Right ventricle myocardium inferior (tissue), 1 donor: ENCODE measurements around the gene HK2. TPM values are rescaled to one million over a fixed set of nuclear protein-coding genes. Genes with fewer than 3 reads are reported as not detected.

Experiments
- ATAC-seq: fragments of 200-7000 bp; cut with Tn5 transposase; one replicate; pipeline ENCODE4 v1.9.1; 2020; ENCODE audit warnings: mild to moderate bottlenecking, moderate library complexity
- DNase-seq: peaks from one replicate; pipeline ENCODE4 v3.0.0; 2021; ENCODE audit errors: missing footprints
- intact Hi-C: fragments of 100-400 bp; cut with DNase I; formaldehyde crosslinking; loops from one replicate; pipeline ENCODE4 v1.11.0; 2022
- total RNA-seq: library from RNA; stranded (reverse); fragmentation: NEBNext Ultra II Directional; extraction: Animal tissue kit (Norgen Biotek cat#: 25700); gene quantifications from one replicate; pipeline ENCODE4 v1.2.1, GENCODE V29; 2021
- donor health status: DM: no; HTN: yes; CAD: no; lungs with severe emphysema.

Gene HK2
- total RNA-seq, 1 donor from 2014 or later: 5.4 TPM

- DNase-seq (no peak), ATAC-seq (no peak)
- intact Hi-C loops: no loop called here
These were observed 75.0 kb downstream of the HK2 start for GRCh38 chr2:74908748-74909444.

DNA sequence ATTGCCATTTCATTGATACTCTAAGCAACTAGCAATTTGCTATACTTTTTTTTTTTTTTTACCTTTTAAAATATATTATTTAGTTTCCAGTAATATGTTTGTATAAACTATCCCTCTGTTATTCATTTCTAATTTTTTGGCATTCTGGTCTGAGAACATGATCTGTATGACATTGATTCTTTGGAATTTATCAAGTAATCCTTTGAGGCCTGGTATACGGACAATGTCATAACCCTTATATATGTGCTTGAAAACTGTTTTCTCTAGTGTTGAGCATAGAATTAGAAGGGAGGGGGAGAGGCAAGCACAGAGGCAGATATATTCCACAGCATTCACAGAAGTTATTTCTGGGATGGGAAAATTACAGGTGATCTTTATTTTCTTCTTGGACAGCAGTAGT, 76.3 kb downstream of the HK2 start:
- ATAC-seq: no peak

DNA sequence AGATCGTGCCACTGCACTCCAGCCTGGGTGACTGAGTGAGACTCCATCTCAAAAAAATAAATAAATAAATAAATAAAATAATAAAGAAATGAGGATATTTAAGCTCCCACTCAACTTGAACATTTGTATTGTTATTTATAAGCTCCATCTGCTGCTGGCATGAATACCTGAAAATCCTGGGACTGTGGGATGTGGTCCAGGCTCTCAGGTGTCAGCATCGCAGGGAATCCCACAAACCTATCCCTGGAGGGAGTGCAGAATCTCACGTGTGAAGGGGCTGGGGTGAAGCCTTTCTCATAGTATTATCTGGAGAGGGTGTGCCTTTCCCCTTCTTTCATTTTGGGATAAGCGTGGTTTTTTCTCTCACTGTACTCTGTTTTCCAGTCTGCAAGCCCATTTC, 77.1 kb downstream of the HK2 start:
- no peak for DNase-seq
- intact Hi-C loops: no loop called here
- no peak for ATAC-seq

More for the DNA sequence above, 76.3 kb downstream of the HK2 start:
- DNase-seq: no peak
- intact Hi-C loops: no loop called here

DNA sequence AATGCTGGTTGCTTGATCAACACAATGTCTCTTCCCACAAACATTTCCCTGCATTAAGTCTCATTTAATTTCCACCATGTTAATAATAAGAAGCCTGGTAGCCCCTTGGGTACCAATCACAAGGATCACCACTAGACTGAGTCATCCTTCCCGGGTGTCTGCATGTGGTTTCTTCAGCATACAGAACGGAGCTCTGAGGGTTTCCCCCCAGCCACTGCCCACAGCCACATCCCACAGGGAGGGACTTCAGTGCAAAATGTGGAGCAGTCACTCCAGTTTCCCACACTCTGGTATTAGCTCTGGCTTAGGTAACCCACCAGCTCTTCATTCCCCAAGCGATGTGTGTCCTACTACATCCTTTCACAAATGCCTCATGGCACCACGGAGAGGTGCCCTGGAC, 81.8 kb downstream of the HK2 start:
- ATAC-seq: no peak
- intact Hi-C loops: loop anchor here (5.0 kb wide), 2 partner anchors 152 to 692 kb away; no protein-coding TSS in a partner anchor
- no peak for DNase-seq

DNA sequence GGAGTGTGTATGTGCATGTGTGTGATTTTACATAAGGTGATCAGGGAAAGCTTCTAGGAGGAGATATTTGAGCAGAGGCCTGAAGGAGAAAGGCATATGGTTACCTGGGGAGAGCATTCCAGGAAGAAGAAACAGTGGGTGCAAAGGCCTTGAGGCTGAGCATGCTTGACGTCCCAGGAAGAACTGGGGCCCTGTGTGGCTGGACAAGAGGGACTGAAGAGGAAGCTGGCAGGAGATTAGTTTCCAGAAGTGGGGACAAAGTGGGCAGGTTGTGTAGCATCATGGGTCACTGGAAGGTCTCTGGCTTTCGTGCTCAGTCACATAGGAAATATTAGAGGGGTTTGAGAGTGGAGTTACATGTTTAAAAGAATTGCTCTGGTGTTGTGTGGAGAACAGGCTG, 82.5 kb downstream of the HK2 start:
- ATAC-seq (no peak), DNase-seq (no peak)
- intact Hi-C loops: loop anchor here (5.0 kb wide), 2 partner anchors 151 to 691 kb away; no protein-coding TSS in a partner anchor

- ATAC-seq (no peak), DNase-seq (no peak)
- intact Hi-C loops: loop anchor here (5.0 kb wide), 2 partner anchors 149 to 689 kb away; no protein-coding TSS in a partner anchor
These were observed 84.0 kb downstream of the HK2 start for GRCh38 chr2:74917702-74918619.

DNA sequence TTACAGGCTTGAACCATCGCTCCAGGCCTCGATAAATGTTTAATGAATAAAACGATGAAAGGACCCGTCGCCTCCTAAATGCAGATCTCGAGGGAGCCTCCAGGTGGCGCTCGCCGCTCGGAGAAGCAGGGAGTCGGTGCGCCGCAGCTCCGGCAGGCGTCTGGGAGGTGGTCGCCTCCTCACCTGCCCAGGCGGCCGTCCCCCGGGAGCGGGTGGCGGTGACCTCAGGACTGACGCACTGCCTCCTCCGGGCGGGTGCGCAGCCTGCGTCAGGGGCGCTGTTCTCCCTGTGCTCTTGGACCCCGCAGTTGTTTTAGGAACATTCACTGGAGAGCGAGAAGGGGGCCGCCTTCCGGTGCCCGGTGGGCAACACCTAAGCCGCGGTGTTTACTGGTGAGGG, 85.9 kb downstream of the HK2 start:
- DNase-seq (peak; percentile 91), ATAC-seq (no peak)
- intact Hi-C loops: loop anchor here (5.0 kb wide), 3 partner anchors 147 to 687 kb away; no protein-coding TSS in a partner anchor

DNA sequence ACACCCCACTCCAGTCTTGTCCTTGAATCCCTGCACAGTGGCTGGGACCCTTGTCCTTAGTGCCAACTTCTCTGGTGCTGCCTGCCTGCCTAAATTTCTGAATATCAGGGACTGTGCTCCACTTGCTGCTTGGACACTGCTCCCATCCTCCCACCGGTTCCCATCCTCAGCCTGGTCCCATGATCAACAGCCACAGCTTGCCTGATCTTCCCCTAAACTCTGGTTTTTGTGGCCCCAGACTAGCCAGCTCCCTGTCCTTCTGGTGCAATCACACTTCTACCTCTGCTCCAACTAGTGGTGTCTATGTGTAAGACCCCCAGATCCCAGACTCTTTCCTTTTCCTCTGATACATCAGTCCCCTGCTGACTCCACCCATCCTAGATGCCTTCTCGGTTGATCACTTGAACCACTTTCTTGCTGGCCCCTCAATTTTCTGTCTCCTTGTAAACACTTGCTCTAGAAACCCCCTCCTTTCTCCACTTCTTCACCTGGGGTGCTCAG, 87.4 kb downstream of the HK2 start:
- intact Hi-C loops: loop anchor here (5.0 kb wide), 1 partner anchor 481 kb away; no protein-coding TSS in a partner anchor
- DNase-seq (no peak), ATAC-seq (no peak)

DNA sequence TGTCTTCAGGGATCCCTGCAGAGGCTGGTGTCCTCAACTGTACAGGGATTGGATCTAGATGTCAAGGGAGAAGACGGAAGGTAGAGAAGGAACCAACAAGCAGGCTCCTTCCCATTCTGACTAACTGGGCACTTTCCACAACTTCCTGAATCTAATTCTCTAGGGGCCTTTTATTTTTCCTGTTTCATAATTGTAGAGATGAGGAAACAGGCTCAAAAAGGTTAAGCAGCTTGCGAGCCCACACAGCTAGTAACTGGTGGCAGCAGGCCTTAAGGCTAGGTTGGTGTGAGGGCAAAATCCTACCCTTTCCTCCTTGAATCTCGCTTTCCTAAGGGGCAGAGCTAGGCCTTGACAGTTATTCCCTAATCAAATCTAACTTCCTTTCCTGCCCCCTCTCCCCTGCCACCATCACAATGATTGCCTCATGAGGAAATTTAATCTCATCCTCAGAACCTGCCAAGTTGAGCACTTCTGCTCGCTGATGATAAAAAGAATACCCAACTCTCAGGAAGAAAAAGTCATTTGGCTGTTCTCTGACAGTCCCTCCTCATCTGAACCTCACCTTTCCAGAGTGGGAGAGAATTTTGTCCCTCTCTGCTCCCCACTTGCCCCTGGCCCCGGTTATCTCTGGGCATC, 88.8 kb downstream of the HK2 start:
- no peak for ATAC-seq
- intact Hi-C loops: loop anchor here (5.0 kb wide), 1 partner anchor 480 kb away; no protein-coding TSS in a partner anchor
- no peak for DNase-seq

DNA sequence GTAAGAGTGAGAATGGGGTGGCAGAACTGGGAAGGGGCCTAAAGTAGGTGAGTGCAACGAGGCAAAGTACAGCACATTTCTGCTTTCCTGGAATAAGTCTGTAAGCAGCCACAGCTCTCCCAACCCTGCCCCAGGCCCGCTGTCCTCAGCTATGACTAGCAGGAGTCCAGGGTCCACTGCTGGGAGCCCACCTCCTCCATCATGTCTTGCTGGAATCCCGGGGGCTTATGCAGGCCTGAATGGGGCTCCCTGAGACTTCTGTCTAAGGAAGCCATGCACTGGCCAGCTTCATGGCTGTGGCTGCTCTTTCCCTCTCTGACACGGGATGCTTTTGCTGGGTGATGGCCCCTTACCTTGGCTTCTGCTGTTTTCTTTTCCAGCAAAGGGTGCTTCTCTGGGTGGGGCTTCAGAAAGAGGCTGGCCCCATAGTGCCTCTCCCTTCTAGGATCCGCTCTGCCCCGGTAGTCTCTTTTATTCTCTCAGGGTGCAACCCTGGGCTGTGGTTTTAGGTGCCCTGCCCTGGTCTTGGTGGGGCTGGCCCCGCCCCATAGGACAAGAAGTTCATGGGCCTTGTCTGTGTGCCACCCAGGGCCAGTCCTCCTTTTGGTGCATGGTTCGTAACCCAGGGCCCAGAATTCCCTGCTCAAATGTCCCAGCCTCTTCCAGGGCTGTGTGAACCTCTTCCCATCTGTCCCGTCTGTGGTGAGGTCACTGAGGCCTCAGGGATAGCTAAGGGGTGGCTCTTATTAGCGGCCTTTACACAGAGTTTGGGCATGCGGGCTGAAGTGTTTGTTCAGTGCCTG, 90.7 kb downstream of the HK2 start:
- intact Hi-C loops: loop anchor here (5.0 kb wide), 1 partner anchor 478 kb away; no protein-coding TSS in a partner anchor
- no peak for ATAC-seq
- DNase-seq: no peak

DNA sequence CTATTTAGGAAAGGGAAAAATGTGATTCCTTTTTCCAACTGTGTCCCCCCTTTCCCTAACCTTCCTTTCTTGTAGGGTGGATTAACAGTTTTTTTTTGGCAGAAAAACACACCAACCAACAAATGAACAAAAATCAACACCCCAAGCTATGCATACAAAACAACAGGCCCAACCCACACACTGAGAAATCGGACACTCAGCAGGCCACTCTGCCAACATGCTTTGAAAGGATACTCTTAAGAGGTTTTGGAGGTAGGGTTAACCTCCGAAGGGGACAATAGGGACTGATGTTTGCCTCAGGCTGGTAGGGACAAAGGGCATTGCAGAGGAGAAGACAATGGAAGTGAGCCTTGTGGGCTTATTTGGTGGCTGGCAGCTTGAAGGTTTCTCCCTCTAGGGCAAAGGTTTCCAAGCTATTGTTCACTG, 91.4 kb downstream of the HK2 start:
- no peak for ATAC-seq

GRCh38 chr2:74927621-74928020, 93.7 kb downstream of the HK2 start:
- intact Hi-C loops: no loop called here
- ATAC-seq: no peak
- no peak for DNase-seq

More for the DNA sequence above, 91.4 kb downstream of the HK2 start:
- DNase-seq: no peak
- intact Hi-C loops: no loop called here

DNA sequence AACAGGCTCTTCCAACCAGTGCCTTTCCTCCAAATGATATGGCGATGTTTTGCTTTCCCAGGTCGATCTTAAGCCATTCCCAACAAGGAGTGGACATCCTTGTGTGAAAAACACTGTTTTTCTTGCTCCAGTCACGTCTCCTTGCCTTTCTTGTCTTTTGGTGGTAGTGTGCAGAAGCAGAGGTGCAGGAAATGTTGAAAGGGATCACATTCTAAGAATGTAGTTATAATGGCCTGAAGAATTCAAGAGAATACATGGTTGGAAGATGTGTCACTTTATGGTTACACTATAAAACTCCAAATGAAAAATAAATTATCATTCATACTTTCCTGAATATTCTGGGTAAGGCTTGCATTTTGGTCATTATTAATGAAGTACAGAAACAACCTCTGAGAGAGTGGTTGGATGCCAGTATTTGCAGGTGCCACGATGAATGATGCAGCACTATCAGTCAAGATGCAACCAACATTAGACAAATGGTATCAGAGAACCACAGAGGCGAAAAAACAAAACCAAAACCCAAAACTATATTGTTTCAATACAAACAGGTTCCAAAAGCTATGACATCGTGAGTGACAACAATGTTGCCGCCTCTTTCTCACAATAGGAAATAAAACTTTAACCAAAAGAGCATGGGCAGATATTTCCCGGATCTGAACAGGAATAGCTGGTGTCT, 97.0 kb downstream of the HK2 start:
- no peak for DNase-seq
- ATAC-seq: no peak
- intact Hi-C loops: no loop called here

DNA sequence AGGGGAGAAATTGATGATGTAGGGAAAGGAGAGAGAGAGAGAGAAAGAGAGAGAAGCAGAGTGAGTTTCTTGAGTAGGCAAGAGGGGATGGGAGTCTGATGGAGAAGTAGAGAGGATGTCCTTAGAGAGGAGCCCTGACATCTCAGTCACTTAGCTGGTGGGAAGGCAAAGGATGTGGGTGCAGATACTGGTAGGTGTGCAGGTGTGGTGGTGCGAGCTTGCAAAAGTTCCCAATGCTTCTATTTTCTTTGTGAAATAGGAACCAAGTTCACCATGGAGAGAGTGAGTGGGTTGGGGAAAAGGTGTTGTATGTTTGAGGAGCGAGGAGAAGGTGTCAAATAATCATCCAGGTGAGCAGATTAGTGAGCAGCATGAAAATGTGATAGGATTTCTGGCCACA, 98.0 kb downstream of the HK2 start:
- intact Hi-C loops: no loop called here
- DNase-seq: no peak
- no peak for ATAC-seq

GRCh38 chr2:74935975-74936391, 102.1 kb downstream of the HK2 start:
- intact Hi-C loops: no loop called here
- DNase-seq: no peak
- no peak for ATAC-seq

- intact Hi-C loops: no loop called here
- no peak for DNase-seq
- ATAC-seq: no peak
These were observed 103.4 kb downstream of the HK2 start for GRCh38 chr2:74937221-74937880.

DNA sequence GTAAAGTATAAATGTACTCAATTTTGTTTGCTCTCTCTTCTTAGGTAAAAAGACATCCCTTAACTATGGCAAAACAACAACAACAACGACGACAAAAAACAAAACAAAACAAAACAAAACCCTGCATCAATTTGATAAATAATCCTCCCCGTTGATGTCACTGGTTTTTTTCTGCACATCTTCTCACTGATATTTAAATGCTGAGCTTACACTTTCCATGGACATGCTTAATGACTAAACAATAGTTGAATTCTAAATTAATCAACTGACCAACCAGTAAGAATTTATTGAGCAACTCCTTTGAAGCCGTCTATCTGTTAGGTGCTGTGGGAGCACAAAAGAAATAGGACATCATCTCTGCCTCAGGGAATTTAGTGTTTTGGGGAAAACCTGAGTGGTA, 104.3 kb downstream of the HK2 start:
- DNase-seq (no peak), ATAC-seq (no peak)
- intact Hi-C loops: no loop called here
